ENCODE results near the gene TDP1.

DNA sequence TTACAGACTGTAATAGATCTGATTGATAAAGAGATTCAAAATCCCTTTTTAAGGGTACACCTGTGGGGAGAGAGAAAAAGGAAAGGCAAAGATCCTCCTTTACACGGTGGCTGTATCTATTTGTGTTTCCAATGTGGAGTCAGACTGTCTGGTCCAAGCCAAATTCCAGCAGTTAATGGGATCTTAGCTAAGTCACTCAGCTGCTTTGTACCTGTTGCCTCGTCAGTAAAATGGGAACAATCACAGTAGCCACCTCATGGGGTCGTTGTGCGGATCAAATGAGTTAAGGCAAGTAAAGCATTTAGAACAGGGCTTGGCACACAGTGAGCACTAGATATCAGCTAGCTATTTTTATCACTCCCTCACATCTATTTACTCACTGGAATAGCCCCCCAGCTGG lies 48.1 kb upstream of the TDP1 start:
- TF ChIP-seq, protein P1, sequence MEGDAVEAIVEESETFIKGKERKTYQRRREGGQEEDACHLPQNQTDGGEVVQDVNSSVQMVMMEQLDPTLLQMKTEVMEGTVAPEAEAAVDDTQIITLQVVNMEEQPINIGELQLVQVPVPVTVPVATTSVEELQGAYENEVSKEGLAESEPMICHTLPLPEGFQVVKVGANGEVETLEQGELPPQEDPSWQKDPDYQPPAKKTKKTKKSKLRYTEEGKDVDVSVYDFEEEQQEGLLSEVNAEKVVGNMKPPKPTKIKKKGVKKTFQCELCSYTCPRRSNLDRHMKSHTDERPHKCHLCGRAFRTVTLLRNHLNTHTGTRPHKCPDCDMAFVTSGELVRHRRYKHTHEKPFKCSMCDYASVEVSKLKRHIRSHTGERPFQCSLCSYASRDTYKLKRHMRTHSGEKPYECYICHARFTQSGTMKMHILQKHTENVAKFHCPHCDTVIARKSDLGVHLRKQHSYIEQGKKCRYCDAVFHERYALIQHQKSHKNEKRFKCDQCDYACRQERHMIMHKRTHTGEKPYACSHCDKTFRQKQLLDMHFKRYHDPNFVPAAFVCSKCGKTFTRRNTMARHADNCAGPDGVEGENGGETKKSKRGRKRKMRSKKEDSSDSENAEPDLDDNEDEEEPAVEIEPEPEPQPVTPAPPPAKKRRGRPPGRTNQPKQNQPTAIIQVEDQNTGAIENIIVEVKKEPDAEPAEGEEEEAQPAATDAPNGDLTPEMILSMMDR (IDR thresholded peaks at IDR 0.05; ENCODE audit: borderline replicate concordance, extremely low read depth, low read length, poor library complexity, severe bottlenecking): no peak
- TF ChIP-seq EZH2 (IDR thresholded peaks at IDR 0.05; ENCODE audit: borderline replicate concordance, low read depth, low read length, severe bottlenecking): no peak
